OCI-LY7 (cell line): ENCODE results near the gene P3H1. TPM values are rescaled to one million over a fixed set of nuclear protein-coding genes. Genes with fewer than 3 reads are reported as not detected.

Experiments used
- BruUV-seq: library from RNA; stranded (reverse); fragments of 400-500 nt; replicated peaks from 2 replicates; lab custom pipeline; 2021; lab: Mats Ljungman, UMichigan
- CTCF ChIA-PET: fragments of 300-600 bp; sonication (Branson Sonifier 250); formaldehyde crosslinking; loops from one replicate; lab custom pipeline; 2022; ENCODE audit warnings: antibody characterized with exemption; ENCODE audit not compliant: unreplicated experiment; lab: Charles Lee
- POLR2A ChIA-PET: fragments of 300-600 bp; sonication (Branson Sonifier 250); formaldehyde crosslinking; loops from one replicate; lab custom pipeline; 2022; ENCODE audit warnings: antibody characterized with exemption; lab: Charles Lee
- DNase-seq: peaks from one replicate; pipeline ENCODE4 v3.0.0-alpha.2; 2015; ENCODE audit warnings: low spot score
- H2AFZ ChIP-seq: fragments of 200-600 bp; sonication (generic), shearing (Covaris generic); 2 replicates; pipeline ENCODE4 v1.6.1; 2014; ENCODE audit warnings: mild to moderate bottlenecking, antibody characterized with exemption, low read length, moderate library complexity
- H3K27ac ChIP-seq: fragments of 200-600 bp; sonication (generic); 2 replicates; pipeline ENCODE4 v1.5.1; 2014; ENCODE audit warnings: mixed run types, low read depth, mild to moderate bottlenecking, moderate library complexity, low read length, inconsistent platforms; ENCODE audit not compliant: poor library complexity, severe bottlenecking
- H3K36me3 ChIP-seq: fragments of 200-600 bp; sonication (generic); 2 replicates; pipeline ENCODE4 v1.6.1; 2014; ENCODE audit warnings: mild to moderate bottlenecking, antibody characterized with exemption, low read length, moderate library complexity, mixed read lengths; ENCODE audit not compliant: insufficient read depth
- H3K4me1 ChIP-seq: fragments of 200-600 bp; sonication (generic); 2 replicates; pipeline ENCODE4 v1.5.1; 2014; ENCODE audit warnings: mild to moderate bottlenecking, low read length; ENCODE audit not compliant: insufficient read depth, poor library complexity, severe bottlenecking
- H3K4me2 ChIP-seq: fragments of 200-600 bp; sonication (generic); 2 replicates; pipeline ENCODE4 v1.6.1; 2014; ENCODE audit warnings: mild to moderate bottlenecking, low read length
- H3K4me3 ChIP-seq: fragments of 200-600 bp; sonication (generic); 2 replicates; pipeline ENCODE4 v1.5.1; 2014; ENCODE audit warnings: mild to moderate bottlenecking, low read depth, low read length; ENCODE audit not compliant: poor library complexity, severe bottlenecking
- H3K79me2 ChIP-seq: fragments of 200-600 bp; sonication (generic); 2 replicates; pipeline ENCODE4 v1.6.1; 2016; ENCODE audit warnings: low read depth, mild to moderate bottlenecking, low read length, moderate library complexity, mixed read lengths; ENCODE audit not compliant: insufficient read depth
- H3K9me2 ChIP-seq: fragments of 200-600 bp; sonication (generic); 2 replicates; pipeline ENCODE4 v1.6.1; 2016; ENCODE audit warnings: mild to moderate bottlenecking, low read length, mixed read lengths; ENCODE audit not compliant: insufficient read depth
- H3K9me3 ChIP-seq: fragments of 200-600 bp; sonication (generic); 2 replicates; pipeline ENCODE4 v1.6.1; 2014; ENCODE audit warnings: mild to moderate bottlenecking, mixed run types, low read length, mixed read lengths
- H4K20me1 ChIP-seq: fragments of 200-600 bp; sonication (generic); 2 replicates; pipeline ENCODE4 v1.6.1; 2014; ENCODE audit warnings: mild to moderate bottlenecking, antibody characterized with exemption, low read length, moderate library complexity, mixed read lengths; ENCODE audit not compliant: insufficient read depth
- CTCF ChIP-seq: fragments of 200-600 bp; sonication (generic); conservative IDR thresholded peaks from 2 replicates; pipeline ENCODE4 v1.5.1; 2014; ENCODE audit warnings: mild to moderate bottlenecking, antibody characterized with exemption, low read length, moderate library complexity, mixed read lengths
- EZH2phosphoT487 ChIP-seq: fragments of 200-600 bp; sonication (generic); IDR thresholded peaks from 2 replicates; pipeline ENCODE4 v1.6.1; 2018; ENCODE audit warnings: low read depth, borderline replicate concordance, mild to moderate bottlenecking, mixed run types, antibody characterized with exemption, low read length, moderate library complexity, mixed read lengths
- intact Hi-C: fragments of 100-400 bp; cut with micrococcal nuclease; formaldehyde crosslinking; loops from one replicate; pipeline ENCODE4 v1.10.0; 2022; ENCODE audit not compliant: unreplicated experiment
- total RNA-seq, 2 experiments: library from RNA; depleted of rRNA in 1 of 2; stranded (reverse); fragments of >200 nt in 1 of 2; shearing (Covaris generic) in 1 of 2; gene quantifications; 2 replicates each; pipeline ENCODE4 v1.2.3, GENCODE V29; 2014 to 2022

Gene P3H1
- total RNA-seq, 2 experiments from 2014 or later: 39.0 to 45.7 TPM

- H3K9me2 ChIP-seq: no peaks in the 10 kb centered on the region
- TF ChIP-seq EZH2phosphoT487 (no peak), CTCF (no peak)
- peaks cover 100% of the 10 kb centered on the region for H3K36me3 ChIP-seq
- H3K9me3 ChIP-seq: no peaks in the 10 kb centered on the region
- no peak overlapping the region for H2AFZ ChIP-seq
- no peak overlapping the region for H3K4me2 ChIP-seq
- H3K27ac ChIP-seq: no peak overlapping the region
- H4K20me1 ChIP-seq: peaks cover 37% of the 10 kb centered on the region
- ChIA-PET POLR2A (no interaction called here), CTCF (no interaction called here)
- intact Hi-C loops: no loop called here
- no peaks in the 10 kb centered on the region for H3K4me1 ChIP-seq
- DNase-seq: no peak
- no peak overlapping the region for H3K4me3 ChIP-seq
- BruUV-seq: no TSS peak
- peaks cover 62% of the 10 kb centered on the region for H3K79me2 ChIP-seq
These were observed 66.8 kb downstream of the P3H1 start for GRCh38 chr1:42700006-42700405.

- Histone ChIP-seq H3K36me3 (peaks cover 100% of the 10 kb centered on the region), H3K27ac (no peak overlapping the region), H3K9me3 (no peaks in the 10 kb centered on the region), H3K4me2 (no peak overlapping the region), H4K20me1 (peaks cover 55% of the 10 kb centered on the region), H3K4me3 (no peak overlapping the region), H2AFZ (no peak overlapping the region), H3K79me2 (peaks cover 80% of the 10 kb centered on the region), H3K4me1 (no peaks in the 10 kb centered on the region), H3K9me2 (no peaks in the 10 kb centered on the region)
- BruUV-seq: no TSS peak
- no peak for TF ChIP-seq EZH2phosphoT487
- TF ChIP-seq CTCF: no peak
- POLR2A ChIA-PET: no interaction called here
- DNase-seq: no peak
- CTCF ChIA-PET: no interaction called here
- intact Hi-C loops: no loop called here
These were observed 68.6 kb downstream of the P3H1 start for GRCh38 chr1:42698081-42698813.

Other genes with a start within 250 kb of the P3H1 start
- 74.4 and 95.7 TPM in 2 replicates for gene PPIH, start 108.6 kb downstream of the P3H1 start, total RNA-seq (2014; rRNA removed; shearing (Covaris generic))
- gene PPIH, start 108.6 kb downstream of the P3H1 start, total RNA-seq (2022): 81.3 and 100 TPM in 2 replicates
- gene YBX1, start 84.6 kb downstream of the P3H1 start, total RNA-seq (2014; rRNA removed; shearing (Covaris generic)): 750 and 887 TPM in 2 replicates
- gene YBX1, start 84.6 kb downstream of the P3H1 start, total RNA-seq (2022): 956 and 965 TPM in 2 replicates
- gene CLDN19, start 26.8 kb downstream of the P3H1 start, total RNA-seq (2014; rRNA removed; shearing (Covaris generic)): not detected in 2 replicates
- not detected in 2 replicates for gene CLDN19, start 26.8 kb downstream of the P3H1 start, total RNA-seq (2022)
- 2.0 and 3.2 TPM in 2 replicates for gene C1orf50, start 221 bp upstream of the P3H1 start, total RNA-seq (2014; rRNA removed; shearing (Covaris generic))
- gene C1orf50, start 221 bp upstream of the P3H1 start, total RNA-seq (2022): 9.7 and 9.9 TPM in 2 replicates
- 0.08 and 0.16 TPM in 2 replicates for gene TMEM269, start 18.0 kb upstream of the P3H1 start, total RNA-seq (2014; rRNA removed; shearing (Covaris generic))
- 0.46 and 0.81 TPM in 2 replicates for gene TMEM269, start 18.0 kb upstream of the P3H1 start, total RNA-seq (2022)
- 2.3 and 2.7 TPM in 2 replicates for gene ERMAP, start 50.1 kb upstream of the P3H1 start, total RNA-seq (2014; rRNA removed; shearing (Covaris generic))
- gene ERMAP, start 50.1 kb upstream of the P3H1 start, total RNA-seq (2022): 5.1 and 5.2 TPM in 2 replicates
- 23.1 and 32.3 TPM in 2 replicates for gene SVBP, start 50.4 kb upstream of the P3H1 start, total RNA-seq (2014; rRNA removed; shearing (Covaris generic))
- gene SVBP, start 50.4 kb upstream of the P3H1 start, total RNA-seq (2022): 18.9 and 21.0 TPM in 2 replicates
- 14.1 and 17.8 TPM in 2 replicates for gene ZNF691, start 79.6 kb upstream of the P3H1 start, total RNA-seq (2014; rRNA removed; shearing (Covaris generic))
- 21.1 and 23.6 TPM in 2 replicates for gene ZNF691, start 79.6 kb upstream of the P3H1 start, total RNA-seq (2022)
- 45.7 and 66.6 TPM in 2 replicates for gene SLC2A1, start 191.8 kb upstream of the P3H1 start, total RNA-seq (2014; rRNA removed; shearing (Covaris generic))
- 78.9 and 93.4 TPM in 2 replicates for gene SLC2A1, start 191.8 kb upstream of the P3H1 start, total RNA-seq (2022)